HG03457 (cell line): ENCODE measurements around the gene SPATA6.
"Not testable (repeated sequence)": the region's sequence is repeated elsewhere in the genome, so short reads cannot be mapped to it uniquely, and the experiment has no call there.

Source experiments
- ATAC-seq: cut with Tn5 transposase; IDR thresholded peaks from one replicate; pipeline ENCODE4 v1.9.1; 2021; ENCODE audit warnings: moderate number of reproducible peaks; ENCODE audit not compliant: unreplicated experiment

Gene SPATA6

DNA sequence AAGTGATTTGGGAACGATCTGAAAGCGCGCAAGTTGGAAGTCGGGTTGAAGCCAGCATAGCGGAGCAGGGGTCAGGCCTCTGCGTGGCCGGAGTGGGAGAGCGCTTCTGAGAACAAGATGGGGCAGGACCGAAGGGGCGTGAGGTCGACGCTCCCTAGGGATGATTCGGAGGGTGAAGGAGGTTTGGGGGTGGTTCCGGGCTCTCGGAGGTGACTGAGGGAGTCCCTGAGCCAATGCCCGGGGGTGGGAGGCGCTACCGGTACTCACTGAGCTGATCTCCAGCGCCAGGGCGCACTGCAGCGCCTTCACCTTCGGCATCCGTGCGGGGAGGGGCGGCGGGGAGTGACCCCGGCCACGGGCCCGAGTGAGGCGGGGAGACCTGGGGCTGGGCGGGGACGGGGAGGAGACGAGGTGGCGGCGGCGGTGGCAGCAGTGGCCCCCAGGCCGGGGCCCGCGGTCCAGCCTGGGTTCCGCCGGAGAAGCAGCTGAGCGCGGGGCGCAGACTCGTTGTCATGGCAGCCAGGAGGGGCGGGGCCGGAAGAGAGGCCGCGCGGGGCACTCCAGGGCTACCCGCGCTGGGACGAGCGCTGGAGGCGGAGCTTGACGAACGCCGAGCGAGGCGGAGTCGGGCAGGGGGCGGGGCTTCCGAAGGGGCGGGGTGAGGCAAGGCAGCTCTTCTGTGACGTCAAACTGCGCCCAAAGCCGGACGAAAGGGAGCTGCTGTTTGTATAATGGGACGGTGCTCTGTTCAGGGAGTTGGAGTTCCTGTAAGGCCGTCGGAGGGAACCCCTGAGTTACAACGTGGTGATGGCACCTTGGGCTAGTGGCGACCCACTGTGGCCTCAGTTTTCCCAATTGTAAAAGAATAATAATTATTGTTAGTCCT lies at the start of gene SPATA6:
SPATA6 (minus strand) TSS at position 514 of the 886 bp plus-strand sequence; CDS start at position 318, 196 bp downstream.
- peak; percentile 98 for ATAC-seq

DNA sequence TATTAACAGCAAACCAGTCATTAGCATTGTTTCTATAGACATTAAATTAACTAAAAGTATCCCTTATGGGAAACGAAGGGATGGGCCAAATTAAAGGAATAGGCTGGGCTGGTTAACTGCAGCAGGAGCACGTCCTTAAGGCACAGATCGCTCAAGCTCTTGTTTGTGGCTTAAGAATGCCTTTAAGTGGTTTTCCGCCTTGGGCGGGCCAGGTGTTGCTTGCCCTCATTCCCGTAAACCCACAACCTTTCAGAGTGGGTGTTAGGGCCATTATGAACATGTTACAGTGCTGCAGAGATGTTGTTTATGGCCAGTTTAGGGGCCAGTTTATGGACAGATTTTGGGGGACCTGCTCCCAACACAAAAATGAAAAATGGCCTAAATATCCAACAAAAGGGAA lies 47.9 kb upstream of the SPATA6 start:
- not testable (repeated sequence) for ATAC-seq

DNA sequence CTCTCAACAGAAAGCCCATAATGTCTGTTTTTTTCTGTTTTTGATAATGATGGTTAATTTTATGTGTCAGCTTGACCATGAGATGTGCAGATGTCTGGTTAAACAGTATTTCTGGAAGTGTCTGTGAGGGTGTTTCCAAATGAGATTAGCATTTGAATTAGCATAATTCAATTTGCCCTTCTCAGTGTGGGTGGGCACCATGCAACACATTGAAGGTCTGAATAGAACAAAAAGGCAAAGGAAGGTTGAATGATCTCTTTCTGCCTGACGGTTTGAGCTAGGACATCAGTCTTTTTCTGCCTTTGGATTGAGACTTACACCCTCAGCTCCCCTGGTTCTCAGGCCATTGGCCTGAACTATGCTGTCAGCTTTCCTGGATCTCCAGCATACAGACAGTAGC lies 34.9 kb upstream of the SPATA6 start:
- ATAC-seq: no peak

DNA sequence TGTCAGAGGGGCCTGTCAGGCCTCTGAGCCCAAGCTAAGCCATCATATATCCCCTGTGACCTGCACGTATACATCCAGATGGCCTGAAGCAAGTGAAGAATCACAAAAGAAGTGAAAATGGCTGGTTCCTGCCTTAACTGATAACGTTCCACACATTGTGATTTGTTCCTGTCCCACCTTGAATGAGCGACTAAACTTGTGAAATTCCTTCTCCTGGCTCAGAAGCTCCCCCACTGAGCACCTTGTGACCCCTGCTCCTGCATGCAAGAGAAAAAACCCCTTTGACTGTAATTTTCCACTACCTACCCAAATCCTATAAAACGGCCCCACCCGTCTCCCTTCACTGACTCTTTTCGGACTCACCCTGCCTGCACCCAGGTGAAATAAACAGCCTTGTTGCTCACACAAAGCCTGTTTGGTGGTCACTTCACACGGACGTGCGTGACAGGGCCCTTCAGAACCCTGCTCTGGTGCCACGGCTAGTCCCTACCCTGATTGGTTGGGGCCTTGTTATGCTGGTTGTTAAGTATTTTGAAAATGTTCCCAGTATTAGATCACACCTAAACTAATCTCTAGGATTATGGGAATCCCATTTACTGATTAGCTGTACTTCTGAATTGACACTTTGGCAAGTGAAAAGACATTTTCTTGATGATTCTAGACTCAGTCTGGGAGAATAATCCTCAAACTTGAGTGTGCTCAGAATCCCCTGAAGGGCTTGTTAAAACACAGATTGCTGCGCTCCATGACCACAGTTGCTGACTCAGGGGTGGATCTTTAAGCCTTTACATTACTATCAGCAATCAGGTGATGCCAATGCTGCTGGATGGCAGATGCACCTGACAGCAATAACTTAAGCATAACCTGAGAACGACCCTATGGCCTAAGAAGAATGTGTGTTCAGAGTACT lies 28.8 kb upstream of the SPATA6 start:
- no peak for ATAC-seq

DNA sequence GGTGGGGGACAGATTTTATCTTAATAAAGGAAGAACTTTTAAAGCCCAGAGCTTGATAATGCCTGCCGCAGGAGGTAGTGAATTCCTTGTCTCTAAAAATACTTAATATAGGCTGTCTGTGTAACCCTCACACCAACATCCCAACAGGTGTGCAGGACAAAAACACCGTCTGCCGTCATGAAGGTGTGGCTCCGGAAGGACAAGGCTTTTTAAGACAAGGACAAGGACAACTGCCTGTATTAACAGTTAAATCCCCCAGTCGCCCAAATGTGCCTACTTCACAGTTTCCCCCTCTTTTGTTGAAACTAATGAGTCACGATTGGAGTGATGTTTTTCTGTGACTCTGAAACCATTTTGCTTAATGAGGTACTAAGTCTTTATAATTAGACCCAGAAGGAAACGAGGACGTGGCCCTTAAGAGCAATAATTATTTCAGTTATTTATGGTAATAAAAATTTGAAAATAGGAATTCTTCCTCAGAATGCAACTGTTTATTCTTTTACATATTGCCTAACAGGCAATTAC lies 27.3 kb upstream of the SPATA6 start:
- no peak for ATAC-seq

DNA sequence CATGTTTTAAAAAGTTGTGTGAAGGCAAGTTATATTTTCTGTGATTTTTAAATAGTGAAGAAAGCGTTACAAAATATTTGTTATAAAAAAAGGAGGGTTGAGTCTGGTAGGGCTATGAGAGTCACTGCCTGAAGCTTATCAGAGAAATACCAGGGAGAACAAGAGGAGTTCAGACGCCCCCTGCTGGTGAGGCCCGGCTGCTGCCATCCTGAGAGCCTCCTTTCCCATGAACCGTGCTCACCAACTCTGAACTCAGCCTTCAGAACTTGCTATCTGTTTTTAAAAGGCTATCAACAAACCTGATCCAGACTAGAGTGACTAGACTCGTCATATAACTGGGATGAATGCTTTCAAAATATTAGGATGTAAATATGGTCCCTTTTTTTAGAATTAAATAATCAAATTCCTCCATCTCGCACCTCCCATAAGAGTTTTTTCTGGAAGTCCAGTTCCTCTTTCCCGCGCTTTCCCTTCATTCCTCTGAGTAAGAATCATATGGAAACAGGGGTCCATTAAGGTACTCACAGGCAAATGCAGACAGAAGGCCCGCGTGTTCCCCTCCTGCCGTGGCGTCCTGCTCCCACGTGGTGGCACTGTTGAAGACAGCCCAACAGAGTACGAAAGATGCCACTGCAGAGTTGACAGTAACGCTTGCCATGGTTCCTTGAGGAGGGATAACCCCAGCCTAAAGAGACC lies 26.2 kb upstream of the SPATA6 start:
- ATAC-seq: peak; percentile 92

DNA sequence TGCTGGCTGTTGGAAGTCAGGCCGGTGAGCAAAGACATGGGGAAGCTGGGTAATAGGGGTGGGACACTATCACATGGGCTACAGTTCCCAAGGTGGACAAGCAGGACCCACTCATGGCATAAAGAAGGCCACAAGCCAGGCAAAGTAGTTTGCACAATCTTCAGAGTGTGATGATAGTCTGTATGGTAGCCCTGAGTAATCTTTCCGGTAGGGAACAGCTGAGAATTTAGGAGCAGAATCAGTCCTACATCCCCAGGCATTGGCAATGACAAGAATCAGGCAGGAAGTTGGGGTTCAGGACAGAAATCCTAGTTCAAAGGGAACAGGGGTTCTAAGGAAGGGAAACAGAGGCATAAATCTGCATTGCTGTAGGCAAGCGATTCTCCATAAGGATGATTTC lies 23.9 kb upstream of the SPATA6 start:
- no peak for ATAC-seq

DNA sequence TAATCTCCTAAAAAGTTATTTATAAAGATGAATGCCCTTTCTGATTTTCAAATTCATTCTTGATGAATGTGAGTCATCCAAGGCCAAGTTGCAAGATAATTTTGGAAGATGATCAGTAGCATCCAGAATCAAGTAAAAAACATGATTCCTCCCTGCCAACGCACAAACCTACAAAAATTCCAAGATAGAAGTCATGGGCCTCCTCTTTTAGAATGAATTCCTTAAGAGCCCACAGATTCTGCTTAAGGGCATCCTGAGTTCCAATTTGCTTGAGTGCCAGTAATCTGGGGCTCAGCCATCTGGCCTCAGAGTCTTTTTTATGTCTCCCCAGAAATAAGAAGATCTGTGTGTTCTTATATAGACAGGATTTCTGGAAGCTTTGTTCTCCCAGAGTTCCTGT lies 23.2 kb upstream of the SPATA6 start:
- no peak for ATAC-seq

DNA sequence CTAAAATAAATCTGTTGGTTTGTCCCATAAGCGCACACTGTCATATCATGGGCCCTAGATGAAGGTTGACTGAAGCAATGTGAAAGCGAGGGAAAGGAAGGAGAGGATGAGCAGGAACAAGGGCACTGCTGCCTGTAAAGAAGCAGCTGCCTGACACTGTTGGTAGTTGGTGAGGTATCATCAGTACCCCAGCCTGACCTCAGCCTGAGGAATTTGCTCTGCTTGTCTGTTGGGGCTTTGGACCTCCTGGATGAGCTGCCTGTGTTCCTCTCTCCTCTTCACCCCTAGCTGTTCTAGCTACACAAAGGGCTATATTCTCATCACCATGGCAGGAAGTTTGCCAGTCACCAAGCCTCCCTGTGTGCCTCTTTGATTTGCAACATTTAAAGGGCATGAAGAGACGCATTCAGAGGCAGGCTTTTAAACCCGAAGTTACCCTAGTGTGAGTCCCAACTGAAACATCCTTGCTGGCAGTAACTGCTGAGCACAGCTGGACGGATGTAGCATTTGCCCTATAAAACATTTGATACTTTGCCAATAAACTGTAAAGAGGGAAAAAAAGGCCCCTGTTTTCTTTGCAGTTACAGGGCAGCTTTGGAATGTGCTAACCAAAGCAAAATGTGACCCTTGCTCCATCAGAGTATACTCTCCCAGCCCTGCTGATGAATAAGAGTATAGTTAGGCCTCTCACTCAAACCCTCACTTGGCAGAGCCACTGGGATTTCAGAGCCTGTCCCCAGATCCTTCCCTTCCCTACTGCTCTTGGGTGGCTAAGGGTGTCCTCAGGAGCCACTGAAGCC lies 22.2 kb upstream of the SPATA6 start:
- no peak for ATAC-seq

DNA sequence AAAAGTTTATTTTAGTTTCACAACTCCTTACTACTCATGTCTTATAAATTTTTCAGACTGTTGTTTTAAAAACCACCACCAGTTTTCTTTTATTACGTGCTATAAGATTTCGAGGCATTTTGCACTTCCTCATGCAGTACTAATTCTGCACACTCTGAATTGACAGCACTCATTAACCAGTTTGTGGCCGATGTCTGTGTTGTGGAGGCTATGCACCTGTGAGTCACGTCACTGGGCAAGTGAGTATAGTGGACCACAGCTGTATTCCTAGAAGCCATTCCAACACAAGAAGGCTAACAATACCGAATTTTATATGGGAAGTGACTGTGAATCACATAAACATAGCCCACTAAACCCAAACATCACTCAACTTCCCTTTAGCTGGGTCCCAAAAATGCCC lies 21.0 kb upstream of the SPATA6 start:
- ATAC-seq: no peak

DNA sequence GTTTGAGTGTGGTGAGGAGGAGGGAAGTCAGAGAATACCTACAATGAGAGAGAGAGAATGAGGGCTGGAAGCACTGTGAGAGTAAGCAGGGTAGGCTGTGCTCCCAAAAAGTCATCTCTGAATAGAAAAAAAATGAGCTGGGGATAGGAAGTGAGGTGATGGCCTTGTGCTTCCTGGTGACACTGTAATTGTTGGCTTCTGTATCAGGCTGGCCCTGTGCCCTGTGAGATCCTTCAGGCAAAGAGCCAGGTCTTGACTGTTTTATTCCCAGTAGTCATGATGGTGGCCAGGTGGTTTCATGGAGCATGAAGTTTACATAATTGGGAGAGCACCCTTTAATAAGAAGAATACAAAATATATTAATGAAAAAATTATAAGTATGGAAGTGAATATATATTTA lies 20.4 kb upstream of the SPATA6 start:
- ATAC-seq: no peak

DNA sequence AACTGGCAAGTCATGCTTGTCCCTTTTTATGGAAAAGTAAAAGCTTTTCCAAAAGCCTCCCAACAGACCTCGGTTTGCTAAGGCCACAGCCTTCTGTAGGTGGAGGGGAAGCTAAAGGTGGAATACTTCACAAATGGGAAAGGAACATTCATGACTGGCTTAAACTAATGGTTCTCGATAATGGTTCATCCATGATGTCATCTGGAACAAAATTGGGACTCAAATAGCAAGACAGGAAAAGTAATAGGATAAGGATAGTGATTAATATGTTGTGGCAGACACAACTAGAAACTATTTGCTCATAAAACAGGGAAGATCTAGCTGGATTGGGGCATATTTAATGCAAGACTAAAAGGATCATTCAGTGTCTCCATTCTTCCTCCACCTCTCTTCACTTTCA lies 16.7 kb upstream of the SPATA6 start:
- no peak for ATAC-seq

DNA sequence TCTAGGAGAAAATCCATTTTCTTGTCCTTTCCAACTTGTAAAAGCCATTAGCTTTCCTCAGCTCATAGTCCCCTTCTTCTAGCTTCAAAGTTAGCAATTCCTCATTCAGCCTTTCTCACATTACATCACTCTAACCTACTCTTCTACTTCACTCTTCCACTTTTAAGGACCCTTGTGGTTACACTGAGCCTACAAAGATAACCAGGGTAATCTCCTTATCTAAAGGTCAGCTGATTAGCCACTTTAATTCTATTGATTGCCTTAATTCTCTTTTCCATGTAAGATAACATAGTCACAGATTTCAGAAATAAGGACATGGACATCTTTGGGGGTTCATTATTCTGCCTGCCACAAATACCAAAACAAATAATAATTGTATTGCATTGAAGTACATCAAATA lies 8.5 kb upstream of the SPATA6 start:
- ATAC-seq: no peak

DNA sequence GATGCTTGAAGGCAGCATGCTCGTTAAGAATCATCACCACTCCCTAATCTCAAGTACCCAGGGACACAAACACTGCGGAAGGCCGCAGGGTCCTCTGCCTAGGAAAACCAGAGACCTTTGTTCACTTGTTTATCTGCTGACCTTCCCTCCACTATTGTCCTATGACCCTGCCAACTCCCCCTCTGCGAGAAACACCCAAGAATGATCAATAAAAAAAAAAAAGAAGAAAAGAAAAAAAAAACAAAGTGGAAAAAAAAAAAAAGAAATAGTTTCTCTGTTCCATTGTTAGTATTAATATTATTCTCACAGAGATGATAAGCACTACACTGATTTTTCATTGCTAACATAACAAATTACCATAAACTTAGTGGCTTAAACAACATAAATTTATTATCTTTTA lies 8.0 kb upstream of the SPATA6 start:
- not testable (repeated sequence) for ATAC-seq

DNA sequence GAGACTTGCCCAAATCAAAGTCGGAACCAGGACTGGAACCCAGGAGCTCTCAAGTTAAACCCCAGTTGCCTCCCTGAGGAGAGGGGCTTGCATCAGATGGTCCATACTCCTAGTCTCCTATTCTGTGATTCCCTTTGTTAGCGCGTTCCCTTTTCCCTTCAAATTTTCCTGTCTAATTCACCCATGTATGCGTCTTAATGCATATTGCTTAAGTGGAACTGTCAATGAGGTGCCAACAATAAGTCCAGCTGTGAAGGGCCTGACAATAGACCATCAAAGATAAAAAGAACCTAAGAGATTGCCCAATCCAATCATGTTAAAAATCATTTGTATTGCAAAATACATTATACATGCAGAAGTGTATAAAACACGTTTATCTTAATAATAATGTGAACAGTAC lies 634 bp upstream of the SPATA6 start:
- no peak for ATAC-seq

DNA sequence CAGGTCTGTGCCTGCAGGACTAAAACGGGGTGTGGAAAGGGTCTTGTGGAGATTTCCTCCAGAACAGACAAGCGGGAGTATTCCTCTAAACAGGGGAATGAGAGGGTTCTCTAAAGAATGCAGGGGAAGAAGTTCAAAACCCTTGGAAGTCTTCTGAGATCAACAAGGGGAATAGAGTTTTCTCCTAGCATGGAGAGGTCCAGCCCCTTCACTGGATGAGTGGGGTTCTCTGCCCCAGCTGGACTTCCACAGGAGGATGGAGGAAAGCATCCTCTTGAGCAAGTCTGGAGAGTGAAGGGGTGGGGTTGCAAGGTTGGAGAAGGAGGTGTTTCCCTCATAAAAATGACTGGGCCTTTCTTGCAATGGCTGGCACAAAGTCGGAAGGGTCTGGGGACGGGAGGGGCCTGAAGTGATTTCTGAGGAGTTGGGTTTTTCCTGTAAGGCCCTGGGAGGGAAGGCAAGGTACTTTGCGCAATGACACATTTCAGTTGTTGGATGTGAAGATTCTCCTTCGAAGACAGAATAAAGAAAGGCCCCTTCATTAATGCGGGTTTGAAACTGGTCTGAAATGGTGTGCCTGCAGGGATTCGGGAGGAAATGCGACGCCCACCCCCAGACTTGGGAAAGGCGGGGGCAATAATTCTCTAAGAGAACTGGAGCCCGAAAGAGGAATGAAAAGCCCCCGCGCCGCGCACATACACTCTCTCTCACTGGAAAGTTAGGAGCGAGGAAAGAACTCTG lies 884 bp downstream of the SPATA6 start:
- ATAC-seq: no peak

DNA sequence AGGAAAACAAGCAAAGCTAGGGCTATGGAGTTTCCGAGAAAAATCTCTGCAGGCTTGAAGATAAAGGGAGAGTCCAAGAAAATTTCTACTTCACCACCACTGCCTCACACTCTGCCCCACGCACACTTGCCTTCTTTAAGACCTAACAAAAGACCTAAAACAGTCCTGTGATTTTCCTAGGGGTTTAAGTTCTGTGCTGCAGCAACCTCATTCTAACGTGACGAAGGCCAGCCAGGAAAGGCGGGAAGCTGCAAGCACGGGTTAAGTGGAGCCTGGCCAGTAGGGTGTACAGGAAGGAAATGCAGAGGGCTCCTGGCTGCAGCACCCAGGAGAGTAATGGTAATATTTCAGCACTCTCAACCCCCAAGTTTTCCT lies 1.5 kb downstream of the SPATA6 start:
- no peak for ATAC-seq

DNA sequence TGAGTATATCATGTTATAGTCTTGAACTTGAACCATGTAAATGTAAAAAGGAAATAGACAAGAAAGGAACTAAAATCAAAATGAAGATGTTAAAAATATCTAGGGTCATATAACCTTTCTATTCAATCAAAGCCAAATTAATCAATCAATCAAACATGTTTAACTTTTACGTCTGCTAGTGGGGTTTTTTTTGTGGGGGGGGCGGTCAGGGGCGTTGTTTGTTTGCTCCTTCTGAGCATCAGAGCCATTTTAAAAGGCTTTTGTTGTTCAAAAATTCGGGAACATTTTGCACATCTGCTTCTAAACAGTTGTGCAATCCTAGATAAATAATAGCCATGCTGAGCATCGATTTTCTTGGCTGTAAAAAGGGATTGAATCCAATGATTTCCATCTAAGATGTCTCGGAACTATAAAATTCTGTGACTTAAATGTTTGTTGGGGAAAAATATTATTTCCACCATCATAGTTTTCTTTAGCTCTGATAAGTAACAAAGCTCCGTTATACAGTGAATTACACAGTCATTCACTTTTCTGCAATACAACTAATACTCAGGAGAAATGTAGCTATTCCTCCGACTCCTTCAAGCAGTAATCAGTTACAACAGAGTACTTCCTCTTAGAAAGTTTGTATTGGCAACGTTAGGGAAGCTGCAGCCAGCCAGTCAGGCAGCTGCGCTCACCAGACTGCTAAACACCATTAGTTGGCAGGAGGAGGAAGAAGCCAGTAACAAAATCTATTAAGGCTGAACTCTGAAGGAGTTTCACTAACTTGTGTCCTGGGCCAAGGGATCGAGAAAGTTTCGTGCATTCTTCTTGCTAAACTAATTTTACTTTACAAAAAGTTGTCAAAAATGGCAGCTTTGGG lies 2.2 kb downstream of the SPATA6 start:
- no peak for ATAC-seq

DNA sequence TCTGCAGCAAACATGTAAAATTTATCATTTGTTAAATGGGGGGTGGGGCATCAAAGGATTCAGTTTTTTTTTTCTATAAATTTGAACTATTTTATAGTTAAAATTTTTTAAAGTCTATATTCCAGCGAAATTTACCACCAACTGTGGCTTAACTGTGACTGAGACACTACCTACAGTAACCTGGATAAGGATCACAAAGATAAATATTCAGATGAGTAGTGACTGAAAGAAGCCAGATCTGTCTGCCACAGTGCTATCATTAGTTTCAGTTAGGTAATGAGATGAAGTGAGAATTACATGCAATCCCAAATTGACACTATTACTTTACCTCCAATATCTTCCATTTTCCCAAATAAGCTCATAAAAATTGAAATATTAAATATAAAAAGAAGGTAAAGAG lies 5.4 kb downstream of the SPATA6 start:
- ATAC-seq: no peak
